ENCODE data around the gene BRSK2. TPM values are rescaled to one million over a fixed set of nuclear protein-coding genes. Genes with fewer than 3 reads are reported as not detected.

The BRSK2 gene
- total RNA-seq, 1 donor from 2014 or later = 0.06 TPM

DNA sequence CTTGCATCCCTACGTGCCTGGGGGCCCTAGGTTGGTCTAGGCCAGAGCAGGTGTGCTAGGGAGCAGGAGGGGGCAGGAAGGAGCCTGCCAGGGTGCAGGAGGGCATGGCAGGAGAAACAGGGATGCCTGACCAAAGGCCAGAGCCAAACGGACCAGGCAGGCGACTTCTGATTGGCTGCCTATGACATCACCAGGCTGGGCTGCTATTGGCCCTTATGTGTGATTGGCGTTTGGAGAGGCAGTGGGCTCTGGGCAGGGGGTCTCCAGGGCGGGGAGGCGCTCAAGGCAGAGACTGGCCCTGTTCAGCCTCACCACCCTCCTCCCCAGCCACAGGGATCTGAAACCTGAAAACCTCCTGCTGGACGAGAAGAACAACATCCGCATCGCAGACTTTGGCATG lies 52.4 kb downstream of the BRSK2 start:
- no peak for DNase-seq (ENCODE audit: low read depth)
- TF ChIP-seq, protein P1, sequence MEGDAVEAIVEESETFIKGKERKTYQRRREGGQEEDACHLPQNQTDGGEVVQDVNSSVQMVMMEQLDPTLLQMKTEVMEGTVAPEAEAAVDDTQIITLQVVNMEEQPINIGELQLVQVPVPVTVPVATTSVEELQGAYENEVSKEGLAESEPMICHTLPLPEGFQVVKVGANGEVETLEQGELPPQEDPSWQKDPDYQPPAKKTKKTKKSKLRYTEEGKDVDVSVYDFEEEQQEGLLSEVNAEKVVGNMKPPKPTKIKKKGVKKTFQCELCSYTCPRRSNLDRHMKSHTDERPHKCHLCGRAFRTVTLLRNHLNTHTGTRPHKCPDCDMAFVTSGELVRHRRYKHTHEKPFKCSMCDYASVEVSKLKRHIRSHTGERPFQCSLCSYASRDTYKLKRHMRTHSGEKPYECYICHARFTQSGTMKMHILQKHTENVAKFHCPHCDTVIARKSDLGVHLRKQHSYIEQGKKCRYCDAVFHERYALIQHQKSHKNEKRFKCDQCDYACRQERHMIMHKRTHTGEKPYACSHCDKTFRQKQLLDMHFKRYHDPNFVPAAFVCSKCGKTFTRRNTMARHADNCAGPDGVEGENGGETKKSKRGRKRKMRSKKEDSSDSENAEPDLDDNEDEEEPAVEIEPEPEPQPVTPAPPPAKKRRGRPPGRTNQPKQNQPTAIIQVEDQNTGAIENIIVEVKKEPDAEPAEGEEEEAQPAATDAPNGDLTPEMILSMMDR (conservative IDR thresholded peaks at IDR 0.05; ENCODE audit: low read depth, low read length) = no peak
- no peak overlapping the region for H3K4me3 ChIP-seq (ENCODE audit: low read depth, low read length)

DNA sequence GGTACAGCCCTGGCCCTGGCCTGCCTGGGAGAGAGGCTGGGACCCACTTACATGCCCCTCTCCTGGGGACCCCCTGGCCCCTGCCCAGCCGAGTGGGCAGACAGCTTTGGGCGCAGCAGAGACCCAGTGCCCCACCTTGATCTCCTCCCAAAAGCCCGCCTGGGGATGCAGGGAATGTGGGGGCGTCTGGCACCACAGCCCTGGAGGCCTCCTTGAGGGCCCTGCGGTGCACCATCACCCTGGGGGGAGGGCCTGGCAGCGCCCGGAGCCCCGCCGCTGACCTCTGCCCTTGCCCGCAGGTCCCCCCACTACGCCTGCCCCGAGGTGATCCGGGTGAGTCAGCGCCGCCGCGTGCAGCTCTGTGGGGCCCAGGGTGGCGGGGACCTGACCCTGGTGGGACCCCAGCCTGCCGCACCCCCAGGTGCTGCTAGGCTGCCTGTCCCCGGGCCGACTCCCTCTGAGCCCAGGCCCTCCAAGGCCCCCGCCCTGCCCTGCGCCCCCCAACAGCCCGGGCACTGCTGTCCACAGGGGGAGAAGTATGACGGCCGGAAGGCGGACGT lies 53.2 kb downstream of the BRSK2 start:
- TF ChIP-seq, protein P1 (conservative IDR thresholded peaks at IDR 0.05; ENCODE audit: low read depth, low read length) = no peak
- DNase-seq (ENCODE audit: low read depth) = no peak
- no peak overlapping the region for H3K4me3 ChIP-seq (ENCODE audit: low read depth, low read length)

DNA sequence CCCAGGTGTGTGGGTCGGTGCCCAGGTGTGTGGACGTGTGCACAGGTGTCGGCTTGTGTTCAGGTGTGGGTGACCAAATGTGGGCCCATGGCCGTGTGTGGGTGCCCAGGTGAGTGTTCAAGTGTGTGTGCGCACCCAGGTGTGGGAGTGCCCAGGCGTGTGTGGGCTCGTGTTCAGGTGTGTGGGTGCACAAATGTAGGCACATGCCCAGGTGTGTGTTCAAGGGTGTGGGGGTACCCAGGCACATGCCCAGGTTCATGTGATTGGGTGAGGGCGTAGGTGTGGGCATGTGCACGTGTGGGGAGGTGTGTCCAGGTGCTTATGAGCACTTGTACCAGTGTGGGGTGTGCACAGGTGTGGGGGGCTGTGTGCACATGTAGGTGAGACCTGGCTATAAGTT lies 54.0 kb downstream of the BRSK2 start:
- TF ChIP-seq, protein P1 (conservative IDR thresholded peaks at IDR 0.05; ENCODE audit: low read depth, low read length) = no peak
- DNase-seq (ENCODE audit: low read depth) = no peak

DNA sequence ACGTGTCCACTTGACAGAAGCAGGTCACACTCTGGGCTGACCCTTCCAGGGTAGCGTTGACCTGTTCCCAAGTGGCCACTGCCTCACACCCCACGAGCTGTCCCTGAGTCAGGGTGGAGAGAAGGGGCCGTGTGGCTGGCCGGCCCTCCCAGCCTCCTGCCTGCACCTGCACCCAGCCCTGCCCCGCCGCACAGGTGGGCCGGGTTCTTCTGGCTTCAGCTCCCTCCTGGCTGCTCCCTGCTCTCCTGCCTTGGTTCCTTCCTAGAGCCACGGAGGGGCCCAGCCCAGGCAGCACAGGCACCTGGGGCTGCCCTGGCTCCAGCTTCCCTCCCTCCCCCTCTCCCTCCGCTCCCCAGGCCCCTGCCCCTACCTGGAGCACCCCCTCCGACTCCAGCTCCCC lies 54.6 kb downstream of the BRSK2 start:
- TF ChIP-seq, protein P1 (conservative IDR thresholded peaks at IDR 0.05; ENCODE audit: low read depth, low read length) = no peak
- no peak for DNase-seq (ENCODE audit: low read depth)
- H3K4me3 ChIP-seq (ENCODE audit: low read depth, low read length) = no peak overlapping the region

More for the DNA sequence above, 54.0 kb downstream of the BRSK2 start:
- H3K4me3 ChIP-seq (ENCODE audit: low read depth, low read length) = no peak overlapping the region

DNA sequence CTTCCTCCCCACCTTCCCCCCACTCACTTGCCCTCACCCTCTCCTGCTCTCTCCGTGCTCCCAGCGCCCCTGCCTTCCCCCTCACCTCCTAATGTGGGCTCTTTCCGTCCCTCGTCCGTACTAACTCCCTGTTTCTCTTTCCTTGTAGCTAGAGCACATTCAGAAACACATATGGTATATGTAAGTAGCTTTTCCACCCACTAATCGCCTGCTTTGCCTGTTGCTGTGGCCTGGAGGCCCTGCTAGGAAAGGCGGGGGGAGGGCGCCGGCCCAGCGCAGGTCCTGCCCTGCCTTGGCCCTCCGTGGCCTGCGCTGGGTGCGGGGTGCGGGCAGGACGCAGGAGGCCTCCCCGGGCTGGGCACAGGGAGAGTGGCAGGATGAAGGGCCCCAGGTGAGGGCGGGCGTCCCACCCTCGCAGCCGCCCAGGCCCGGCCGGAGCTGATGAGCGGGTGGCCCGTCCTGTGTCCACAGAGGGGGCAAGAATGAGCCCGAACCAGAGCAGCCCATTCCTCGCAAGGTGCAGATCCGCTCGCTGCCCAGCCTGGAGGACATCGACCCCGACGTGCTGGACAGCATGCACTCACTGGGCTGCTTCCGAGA lies 55.2 kb downstream of the BRSK2 start:
- TF ChIP-seq, protein P1 (conservative IDR thresholded peaks at IDR 0.05; ENCODE audit: low read depth, low read length) = no peak
- H3K4me3 ChIP-seq (ENCODE audit: low read depth, low read length) = no peak overlapping the region
- DNase-seq (ENCODE audit: low read depth) = no peak

DNA sequence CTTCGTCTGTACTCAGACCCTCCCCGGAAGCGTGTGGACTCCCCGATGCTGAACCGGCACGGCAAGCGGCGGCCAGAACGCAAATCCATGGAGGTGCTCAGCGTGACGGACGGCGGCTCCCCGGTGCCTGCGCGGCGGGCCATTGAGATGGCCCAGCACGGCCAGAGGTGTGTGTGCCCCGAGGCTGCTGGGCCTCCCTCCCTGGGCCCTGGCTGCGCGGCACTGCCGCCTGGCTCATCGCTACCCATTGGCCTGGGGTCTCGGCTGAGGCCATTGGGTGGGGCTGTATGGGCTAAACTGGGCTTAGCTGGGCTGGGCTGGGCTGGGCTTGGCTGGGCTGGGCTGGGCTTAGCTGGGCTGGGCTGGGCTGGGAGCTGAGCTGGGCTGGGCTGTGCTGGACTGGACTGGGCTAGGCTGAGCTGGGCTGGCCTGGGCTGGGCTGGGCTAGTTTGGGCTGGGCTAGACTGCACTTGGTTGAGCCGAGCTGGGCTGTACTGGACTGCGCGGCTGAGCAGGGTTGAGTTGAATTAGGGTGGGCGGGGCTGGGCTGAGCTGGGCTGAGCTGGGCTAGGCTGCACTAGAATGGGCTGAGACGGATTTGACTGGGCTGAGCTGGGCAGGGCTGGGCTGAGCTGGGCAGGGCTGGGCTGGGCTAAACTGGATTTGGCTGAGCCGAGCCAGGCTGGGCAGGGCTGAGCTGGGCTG lies 56.2 kb downstream of the BRSK2 start:
- no peak for DNase-seq (ENCODE audit: low read depth)
- TF ChIP-seq, protein P1 (conservative IDR thresholded peaks at IDR 0.05; ENCODE audit: low read depth, low read length) = no peak
- no peak overlapping the region for H3K4me3 ChIP-seq (ENCODE audit: low read depth, low read length)
